GM19035 (cell line): ENCODE data around the gene CEP44.
"Not testable (repeated sequence)": the region's sequence is repeated elsewhere in the genome, so short reads cannot be mapped to it uniquely, and the experiment has no call there.

ENCODE experiments used
- ATAC-seq: cut with Tn5 transposase; IDR thresholded peaks from one replicate; pipeline ENCODE4 v1.9.1; 2021; ENCODE audit not compliant: unreplicated experiment

CEP44 gene

DNA sequence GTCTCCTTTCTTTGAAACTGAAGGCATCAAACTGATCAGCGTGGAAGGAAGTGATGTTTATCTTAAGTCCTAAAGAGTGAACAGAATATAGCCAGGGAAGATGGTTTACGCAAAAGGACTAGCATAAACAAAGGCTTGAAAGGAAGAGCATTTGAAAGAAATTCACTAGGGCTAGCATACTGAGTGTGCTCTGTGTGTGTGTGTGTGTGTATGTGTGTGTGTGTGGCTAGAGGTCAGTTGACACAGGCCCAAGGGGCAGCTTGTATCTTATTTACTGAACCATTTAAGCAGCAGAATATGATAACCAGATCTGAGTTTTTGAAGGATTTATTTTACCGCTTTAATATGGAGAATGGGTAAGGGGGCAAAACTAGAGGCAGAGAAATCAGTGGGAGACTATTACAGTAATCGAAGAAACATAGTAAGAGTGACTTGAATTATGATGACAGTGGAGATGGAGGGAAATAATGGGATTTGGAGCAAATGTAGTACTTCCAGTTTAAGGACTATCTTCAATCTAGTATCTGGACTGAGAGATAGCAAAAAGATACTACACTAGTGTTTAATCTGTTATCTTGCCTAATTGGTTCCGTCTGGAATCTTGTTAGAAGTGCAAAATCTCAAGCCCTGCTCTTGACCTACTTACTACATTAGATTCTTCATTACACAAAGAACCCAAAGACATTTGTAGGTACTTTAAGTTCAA, 36.9 kb downstream of the CEP44 start:
- no peak for ATAC-seq

DNA sequence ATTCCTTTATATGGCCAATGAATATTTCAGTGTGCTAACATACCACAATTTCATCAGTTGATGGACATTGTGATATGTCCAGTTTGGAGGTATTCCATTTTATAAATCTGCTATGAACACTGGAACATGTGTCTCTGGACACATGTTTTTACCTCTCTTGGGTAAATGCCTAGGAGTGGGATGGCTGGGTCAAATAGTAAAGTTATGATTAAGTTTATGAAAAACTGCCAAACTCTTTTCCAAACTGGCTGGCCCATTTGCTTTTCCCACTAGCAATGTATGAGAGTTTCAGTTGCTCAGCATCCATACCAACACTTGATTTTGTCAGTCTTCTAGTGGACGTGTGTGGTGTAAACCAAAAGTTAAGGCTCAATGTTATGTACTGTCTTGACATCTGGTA, 40.5 kb downstream of the CEP44 start:
- ATAC-seq = no peak

DNA sequence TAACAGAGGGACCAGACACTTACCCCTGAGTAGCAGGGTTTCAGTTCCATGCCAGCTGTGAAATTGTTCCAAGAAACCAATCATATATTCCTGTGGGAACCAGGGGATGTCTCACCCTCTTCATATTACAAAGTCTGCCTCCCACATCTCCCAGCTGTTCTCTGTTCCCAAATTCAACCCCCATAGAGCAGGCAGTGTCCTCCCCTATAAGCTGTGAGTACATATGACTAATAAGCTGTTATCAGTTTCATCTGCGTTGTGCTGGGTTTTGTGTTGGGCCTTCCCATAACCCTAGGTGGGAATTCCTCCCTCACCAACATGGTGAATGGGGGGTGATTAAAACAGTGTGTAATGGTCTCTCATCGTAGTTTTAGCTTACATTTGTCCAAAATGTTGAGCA, 41.0 kb downstream of the CEP44 start:
- no peak for ATAC-seq

DNA sequence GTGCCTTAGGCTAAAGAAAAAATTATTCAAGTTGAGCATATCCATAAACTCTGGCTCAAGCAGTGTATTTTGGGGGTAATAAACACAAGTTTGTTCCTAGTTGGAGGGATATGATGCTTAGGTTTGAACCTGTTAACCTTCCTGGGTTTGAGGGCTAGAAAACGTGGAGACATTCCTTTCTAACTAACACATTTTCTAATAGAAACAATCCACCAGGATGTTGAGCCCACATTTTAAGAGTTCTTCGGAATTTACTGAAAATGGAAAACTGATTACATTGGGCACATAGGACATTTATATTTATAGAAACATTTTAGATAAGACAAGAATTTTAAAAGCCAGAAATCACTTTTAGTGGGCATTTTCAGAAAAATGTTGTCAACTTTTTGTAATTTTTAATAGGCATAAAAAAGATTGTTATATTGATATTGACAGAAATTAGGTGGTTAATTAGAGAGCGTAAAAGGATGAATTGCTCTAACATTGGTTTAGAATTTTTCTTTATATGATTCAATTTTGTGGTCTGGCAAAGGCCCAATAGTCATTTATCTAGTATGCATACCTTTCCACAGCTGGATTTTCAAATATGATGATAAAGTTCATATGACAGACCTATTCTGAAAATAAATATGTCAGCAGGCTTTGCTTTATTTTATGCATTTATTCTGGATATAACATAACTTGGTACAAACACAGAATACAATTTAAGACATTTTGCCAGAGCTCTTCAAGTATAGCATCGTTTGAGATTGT, 49.2 kb downstream of the CEP44 start:
- ATAC-seq = no peak

DNA sequence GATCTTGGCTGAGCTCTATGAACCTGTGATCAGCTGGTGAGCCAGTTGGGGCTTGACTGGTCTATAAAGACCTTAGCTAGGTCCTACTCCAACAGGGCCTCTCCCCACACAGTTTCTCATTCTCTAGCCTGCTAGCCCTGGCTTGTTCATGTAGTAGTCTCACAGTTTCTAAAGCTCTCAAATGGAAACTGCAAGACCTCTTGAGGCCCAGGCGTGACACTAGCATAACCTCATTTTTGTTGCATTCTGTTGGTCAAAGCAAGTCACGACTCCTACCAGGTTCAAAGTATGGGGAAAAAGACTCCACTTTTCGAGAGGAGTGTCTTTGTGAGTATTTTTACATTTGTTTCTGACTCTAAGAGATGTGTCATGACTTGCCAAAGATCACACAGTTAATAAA, 50.9 kb downstream of the CEP44 start:
- peak; percentile 98 for ATAC-seq

DNA sequence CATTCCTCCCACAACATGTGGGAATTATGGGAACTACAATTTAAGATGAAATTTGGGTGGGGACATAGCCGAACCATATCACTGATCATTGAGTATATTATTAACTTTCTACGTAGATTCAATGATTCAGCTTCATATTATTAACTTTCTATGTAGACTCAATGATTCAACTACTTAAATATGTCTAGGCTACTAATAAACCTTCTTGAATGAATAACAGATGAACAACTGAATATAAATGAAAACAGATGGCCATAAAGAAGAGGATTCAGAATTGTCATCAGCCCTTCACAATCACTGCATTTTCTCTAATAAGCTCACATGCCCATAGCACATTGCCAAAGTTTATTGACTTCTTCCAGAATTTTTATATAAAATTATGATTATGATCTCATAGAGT, 57.0 kb downstream of the CEP44 start:
- no peak for ATAC-seq

DNA sequence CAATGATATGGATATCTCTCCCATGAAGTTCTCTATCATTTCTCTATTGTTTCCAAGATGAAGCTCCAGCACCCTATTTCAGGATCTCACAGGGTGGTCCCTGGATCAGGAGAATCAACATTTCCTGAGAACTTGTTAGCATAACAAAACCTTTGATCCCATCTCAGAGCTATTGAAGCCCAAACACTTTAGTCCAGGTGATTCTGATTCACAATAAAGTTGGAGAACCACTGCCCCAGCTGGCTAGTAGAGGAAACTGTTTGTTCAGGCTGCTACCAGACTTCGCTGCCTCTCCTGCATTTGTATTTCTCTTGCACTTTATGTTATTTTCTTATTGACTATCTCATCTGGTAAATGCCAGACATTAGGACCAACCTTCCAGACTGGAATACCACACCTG, 65.4 kb downstream of the CEP44 start:
- ATAC-seq = no peak

DNA sequence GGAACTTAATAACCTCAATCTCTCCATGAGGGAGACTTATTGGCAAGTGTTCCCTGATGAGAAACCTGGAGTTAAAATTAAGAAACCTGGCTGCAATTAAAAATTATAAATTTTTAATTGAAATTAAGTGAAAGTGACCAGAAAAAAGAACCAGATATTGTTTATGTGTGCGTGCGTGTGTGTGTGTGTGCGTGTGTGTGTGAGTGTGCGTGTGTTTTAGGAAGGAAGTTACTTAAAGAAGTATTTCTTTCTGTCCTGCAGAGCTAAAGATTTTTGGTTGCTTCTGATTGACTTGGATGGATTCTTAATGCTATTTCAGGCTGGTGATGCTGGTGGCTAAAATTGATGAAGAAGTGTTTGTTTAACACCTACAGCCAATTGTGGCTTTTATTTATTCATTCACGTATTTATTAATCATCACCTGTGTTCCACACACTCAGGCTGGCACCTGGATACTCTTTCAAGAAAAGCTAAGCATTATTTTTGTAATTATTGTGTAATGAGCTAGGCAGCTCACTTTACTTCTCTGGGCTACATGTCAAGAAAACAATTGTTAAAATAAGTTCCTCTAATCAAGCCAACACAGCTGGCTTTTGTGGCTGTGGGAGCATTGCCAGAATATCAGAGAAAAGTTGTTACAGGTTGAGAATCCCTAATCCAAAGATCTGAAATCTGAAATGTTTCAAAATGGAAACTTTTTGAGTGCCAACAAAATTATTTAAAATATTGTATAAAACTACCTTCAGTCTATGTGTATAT, 68.5 kb downstream of the CEP44 start:
- ATAC-seq = no peak

DNA sequence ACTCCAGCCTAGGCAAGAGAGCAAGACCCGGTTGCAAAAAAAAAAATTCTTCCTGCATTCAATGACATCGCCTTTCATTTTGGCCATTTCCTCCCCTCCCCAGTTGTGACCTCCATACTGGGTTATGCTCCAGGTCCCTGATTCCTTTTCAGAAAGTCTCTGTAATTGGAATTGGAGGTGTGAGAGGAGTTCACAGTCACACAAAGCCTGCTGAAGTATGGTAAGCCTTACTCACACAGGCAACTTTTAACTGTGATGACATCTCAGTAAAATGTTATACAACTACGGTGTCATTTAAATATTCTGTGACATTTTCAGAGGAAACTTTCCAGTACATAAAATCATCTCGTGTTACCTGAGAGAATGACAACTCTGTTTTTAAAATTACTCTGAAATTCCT, 73.6 kb downstream of the CEP44 start:
- ATAC-seq = no peak

DNA sequence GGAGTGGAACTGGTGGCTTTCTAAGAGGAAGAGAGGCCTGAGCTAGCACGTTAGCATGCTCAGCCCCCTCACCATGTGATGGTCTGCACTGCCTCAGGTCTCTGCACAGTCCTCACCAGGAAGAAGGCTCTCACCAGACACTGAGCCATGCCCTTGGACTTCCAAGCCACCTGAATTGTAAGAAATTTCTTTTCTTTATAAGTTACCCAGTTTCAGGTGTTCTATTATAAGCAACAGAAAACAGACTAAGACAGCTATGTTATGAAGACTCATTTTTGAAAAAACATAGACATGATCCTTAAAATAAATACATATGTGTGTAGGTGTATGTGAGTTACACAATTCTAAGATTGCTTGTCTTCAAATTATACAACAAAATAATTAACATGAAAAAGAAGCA, 74.7 kb downstream of the CEP44 start:
- ATAC-seq = peak; percentile 55

DNA sequence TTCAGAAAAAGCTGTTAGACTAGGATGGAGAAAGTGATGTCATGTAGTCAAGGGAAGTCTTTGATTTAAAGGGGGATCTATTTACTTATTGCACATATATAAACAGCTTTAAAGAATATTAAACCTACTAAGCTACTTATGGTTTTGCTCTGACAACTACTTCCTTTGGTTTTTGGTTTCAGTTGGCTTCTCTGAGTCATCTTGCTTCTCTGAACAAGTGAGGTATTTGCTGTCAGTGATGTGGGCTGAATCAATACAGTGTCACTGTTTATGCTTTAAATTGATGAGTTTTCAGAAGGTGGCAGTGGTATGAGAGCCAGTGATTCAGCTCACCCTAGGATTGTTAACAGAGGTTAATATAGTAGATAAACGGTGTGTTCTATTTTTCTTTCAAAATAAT, 75.1 kb downstream of the CEP44 start:
- peak; percentile 99 for ATAC-seq

DNA sequence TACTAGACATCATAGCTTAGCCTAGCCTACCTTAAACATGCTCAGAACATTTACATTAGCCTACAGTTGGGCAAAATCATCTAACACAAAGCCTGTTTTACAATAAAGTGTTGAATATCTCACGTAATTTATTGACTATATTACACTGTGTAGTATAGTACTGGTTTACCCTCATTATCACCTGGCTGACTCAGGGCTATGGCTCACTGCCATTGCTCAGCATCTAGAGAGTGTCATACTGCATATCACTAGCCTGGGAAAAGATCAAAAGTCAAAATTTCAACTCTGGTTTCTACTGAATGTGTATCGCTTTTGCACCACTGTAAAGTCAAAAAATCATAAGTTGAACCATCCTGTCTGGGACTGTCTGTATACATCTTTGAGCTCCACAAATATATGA, 78.6 kb downstream of the CEP44 start:
- ATAC-seq = no peak

DNA sequence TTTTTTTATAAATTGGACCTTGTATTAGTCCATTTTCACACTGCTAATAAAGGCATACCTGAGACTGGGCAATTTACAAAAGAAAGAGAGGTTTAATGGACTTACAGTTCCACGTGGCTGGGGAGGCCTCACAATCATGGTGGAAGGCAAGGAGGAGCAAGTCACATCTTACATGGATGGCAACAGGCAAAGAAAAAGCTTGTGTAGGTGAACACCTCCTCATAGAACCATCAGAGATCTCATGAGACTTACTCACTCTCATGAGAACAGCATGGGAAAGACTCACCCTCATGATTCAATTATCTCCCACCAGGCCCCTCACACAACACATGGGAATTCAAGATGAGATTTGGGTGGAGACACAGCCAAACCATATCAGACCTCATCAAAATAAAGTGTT, 80.1 kb downstream of the CEP44 start:
- ATAC-seq = not testable (repeated sequence)

DNA sequence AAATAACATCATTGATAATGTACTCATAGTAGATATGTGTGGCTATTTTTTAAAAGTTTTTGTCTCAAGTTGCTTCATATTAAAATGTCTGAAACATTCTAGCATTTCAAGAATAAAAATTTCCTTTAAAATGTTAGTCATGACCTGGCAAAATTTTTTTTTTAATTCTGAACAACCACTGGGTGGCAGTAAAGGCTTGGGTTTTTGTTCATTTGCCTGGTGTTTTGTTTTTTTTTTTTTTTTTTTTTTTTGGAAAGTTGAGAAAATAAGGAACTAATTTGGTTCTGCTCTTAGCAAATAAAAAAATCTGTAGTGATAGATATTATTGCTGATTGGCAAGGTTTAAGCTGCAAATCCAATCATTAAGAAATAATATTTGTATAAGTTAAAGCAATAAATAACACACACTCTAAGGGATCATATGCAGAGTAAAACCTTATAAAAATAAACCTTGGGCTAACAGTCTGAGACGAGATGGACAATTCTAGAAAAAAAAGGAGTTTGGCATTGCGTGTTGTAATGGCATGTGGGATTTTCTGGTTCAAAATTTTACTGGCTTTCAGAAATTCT, 81.4 kb downstream of the CEP44 start:
- ATAC-seq = no peak

DNA sequence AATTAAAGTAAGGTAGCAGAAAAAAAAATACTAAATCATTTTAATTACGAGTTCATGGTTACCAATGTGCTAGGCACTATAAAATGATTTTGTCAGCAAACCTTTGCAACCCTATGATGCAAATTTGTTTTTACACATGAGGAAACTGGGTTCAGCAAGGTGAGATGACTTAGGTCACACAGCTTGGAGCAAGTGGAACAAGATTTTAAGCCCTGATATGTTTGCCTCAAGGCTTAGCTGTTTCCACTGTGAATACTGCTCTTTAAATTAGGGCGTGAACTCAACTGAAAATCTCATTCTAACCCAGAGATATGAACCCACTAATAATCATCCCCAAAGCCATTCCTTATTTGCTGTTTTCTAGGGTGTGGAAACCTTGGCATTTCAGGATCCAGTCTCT, 86.3 kb downstream of the CEP44 start:
- no peak for ATAC-seq

DNA sequence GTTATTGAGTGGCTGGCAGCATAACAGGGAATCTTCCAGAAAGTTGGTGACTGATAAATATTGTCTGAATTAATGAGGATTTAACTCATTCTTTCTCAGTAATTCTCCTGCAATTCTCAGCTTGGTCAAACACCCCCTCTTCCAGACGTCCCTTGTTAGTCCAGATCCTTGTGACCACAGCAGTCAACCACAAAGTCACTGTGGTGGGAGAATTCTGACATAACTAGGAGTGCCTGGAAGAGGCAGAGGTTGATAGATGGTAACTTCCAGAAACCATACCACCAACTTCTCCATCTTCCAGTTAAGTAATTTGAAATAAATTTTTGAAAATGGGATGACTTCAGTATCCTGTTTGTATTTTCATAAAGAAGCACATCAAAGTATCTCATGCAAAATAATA, 90.1 kb downstream of the CEP44 start:
- ATAC-seq = no peak

DNA sequence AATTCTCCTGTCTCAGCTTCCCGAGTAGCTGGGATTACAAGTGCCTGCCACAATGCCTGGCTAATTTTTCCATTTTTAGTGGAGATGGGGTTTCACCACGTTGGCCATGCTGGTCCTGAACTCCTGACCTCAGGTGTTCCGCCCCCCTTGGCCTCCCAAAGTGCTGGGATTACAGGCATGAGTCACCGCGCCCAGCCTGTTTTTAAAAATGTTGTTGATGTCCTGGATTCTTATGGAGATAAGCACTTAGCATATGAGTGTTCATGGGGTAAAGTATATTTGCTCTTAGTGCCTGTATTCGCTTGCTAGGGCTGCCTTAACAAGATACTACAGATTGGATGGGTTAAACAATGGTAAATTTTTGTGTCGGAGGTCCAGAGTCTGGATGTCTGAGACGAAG, 91.7 kb downstream of the CEP44 start:
- no peak for ATAC-seq

DNA sequence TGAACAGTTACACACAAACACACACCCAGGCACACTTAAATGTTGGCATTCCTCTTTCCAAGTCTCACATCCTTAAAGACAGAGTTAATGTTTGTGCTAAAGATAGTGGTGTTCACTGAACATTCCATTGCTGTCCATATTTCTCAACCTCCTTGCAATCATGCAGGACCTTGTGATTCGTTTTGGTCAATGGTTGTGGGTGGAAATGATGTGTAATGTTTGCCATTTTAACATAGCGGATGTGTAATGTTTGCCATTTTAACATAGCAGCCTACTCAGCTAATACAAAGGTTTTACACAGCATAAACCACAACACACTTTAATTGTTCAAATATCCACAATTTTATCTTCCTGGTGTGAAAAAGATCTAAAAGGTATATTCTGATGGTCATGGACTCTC, 93.9 kb downstream of the CEP44 start:
- no peak for ATAC-seq

DNA sequence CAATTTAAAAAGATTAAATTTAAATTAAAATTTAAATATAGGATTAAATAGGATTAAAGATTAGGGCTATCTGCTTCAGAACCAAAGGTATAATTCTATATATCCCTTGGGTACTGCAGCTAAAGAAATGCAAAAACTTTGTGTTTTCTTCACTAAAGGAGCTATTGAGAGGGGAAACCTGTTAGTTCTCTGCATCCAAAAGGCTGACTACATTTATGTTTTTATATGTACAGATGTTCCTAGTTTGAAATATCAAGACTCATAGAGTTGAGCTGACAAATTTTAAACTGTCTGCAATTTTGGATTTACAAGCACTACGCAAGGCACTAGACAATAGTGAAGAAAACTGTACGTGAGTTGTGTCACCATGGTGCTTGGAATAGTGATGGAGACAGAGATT, 95.2 kb downstream of the CEP44 start:
- ATAC-seq = no peak

DNA sequence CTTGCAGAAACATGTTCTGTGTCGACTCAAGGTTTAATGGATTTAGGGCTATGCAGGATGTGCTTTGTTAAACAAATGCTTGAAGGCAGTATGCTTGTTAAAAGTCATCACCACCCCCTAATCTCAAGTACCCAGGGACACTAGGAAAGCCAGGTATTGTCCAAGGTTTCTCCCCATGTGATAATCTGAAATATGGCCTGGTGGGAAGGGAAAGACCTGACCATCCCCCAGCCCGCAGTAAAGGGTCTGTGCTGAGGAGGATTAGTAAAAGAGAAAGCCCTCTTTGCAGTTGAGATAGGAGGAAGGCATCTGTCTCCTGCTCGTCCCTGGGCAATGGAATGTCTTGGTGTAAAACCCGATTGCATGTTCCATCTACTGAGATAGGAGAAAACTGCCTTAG, 96.5 kb downstream of the CEP44 start:
- not testable (repeated sequence) for ATAC-seq

DNA sequence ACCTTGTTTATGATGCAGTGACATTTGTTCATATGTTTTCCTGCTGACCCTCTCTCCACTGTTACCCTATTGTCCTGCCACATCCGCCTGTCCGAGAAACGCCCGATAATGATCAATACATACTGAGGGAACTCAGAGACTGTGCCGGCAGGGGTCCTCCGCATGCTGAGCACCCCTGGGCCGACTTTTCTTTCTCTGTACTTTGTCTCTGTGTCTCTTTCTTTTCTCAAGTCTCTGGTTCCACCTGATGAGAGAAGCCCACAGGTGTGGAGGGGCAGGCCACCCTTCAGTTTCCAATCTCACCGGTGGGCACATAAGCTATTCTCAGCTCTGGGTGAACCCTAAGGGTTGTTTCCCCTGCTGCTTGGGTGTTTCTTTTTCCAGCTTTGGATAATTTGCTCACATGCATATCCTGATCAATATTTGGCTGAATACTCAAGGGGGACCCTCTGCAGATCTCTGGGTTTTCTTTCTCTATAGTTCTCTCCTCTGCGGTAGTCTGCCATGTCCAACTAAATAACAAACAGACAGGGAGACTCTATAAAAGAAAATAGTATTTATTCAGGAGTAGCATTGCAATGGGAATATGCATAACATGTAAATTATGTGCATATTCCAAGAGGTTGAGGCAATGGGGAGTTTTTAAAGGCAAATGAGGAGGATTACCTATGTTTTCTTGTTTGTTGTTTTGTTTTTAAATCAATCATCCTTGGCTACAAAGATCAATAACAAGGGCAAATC, 97.2 kb downstream of the CEP44 start:
- ATAC-seq = no peak
